Psoas muscle (tissue), 8 donors: Measurements from ENCODE around the gene CDH26. TPM values are rescaled to one million over a fixed set of nuclear protein-coding genes. Genes with fewer than 3 reads are reported as not detected.

Experiments
- ATAC-seq, 4 donors: fragments of 200-7000 bp; cut with Tn5 transposase; one replicate each; pipeline ENCODE4 v1.9.1; 2020; ENCODE audit warnings: moderate library complexity in 3 of 4, mild to moderate bottlenecking in 2 of 4
- DNase-seq, 2 donors: peaks; one replicate each; pipeline ENCODE4 v3.0.0-alpha.2; 2020
- H3K27ac ChIP-seq: fragments of 200-600 bp; one replicate; pipeline ENCODE4 v1.8.0; 2022
- H3K27me3 ChIP-seq, 3 donors: fragments of 200-600 bp in 1 of 3; one replicate each; pipeline versions ENCODE4 v1.6.1 to v1.8.0; 2013 to 2022; ENCODE audit warnings: low read length in 2 of 3, mild to moderate bottlenecking in 2 of 3, moderate library complexity in 1 of 3; ENCODE audit not compliant: insufficient read depth in 3 of 3
- H3K36me3 ChIP-seq, 2 donors: fragments of 200-600 bp in 1 of 2; one replicate each; pipeline versions ENCODE4 v1.6.1 to v1.8.0; 2013 to 2022; ENCODE audit warnings: low read depth in 1 of 2, mild to moderate bottlenecking in 1 of 2, moderate library complexity in 1 of 2; ENCODE audit not compliant: insufficient read depth in 1 of 2
- H3K4me1 ChIP-seq: fragments of 200-600 bp; one replicate; pipeline ENCODE4 v1.8.0; 2022
- H3K4me3 ChIP-seq: fragments of 200-600 bp; one replicate; pipeline ENCODE4 v1.8.0; 2022; ENCODE audit warnings: mild to moderate bottlenecking
- H3K9me3 ChIP-seq: fragments of 200-600 bp; one replicate; pipeline ENCODE4 v1.8.0; 2022
- WGBS, 3 donors: extraction: QIAGEN DNeasy Blood & Tissue Kit; methylation state at CpG; one replicate each; pipeline versions ENCODE4 v1.1.6 to v1.1.7; 2013; 5-methylcytosine and 5-hydroxymethylcytosine counted together
- intact Hi-C, 2 donors: fragments of 100-400 bp; cut with DNase I; formaldehyde crosslinking; loops; one replicate each; pipeline versions ENCODE4 v1.11.0 to v1.14.2; 2022
- long read RNA-seq, 2 donors: library from polyadenylated mRNA; unstranded; transcript quantifications; one replicate each; pipeline ENCODE4 v2.0.0, GENCODE V29; 2021
- polyA plus RNA-seq, 3 donors: library from polyadenylated mRNA; stranded (reverse); fragments of 200-250 nt; gene quantifications; one replicate each; pipeline ENCODE4 v1.2.3, GENCODE V29; 2013
- total RNA-seq, 4 donors: library from RNA; stranded (reverse); fragmentation: NEBNext Ultra II Directional in 2 of 4; extraction: Animal tissue kit (Norgen Biotek cat#: 25700) in 2 of 4; gene quantifications; one replicate each; pipeline versions ENCODE4 v1.2.1 to v1.2.4, GENCODE V29; 2021 to 2023
- TF ChIP-seq, protein P1 (sequence below): fragments of 200-600 bp; IDR thresholded peaks from one replicate; pipeline ENCODE4 v1.8.0; 2022; ENCODE audit warnings: antibody characterized with exemption
- donor health status: healthy with polysubstance abuse.
- donor health status: DM: no; HTN: no; CAD: no; lungs with moderate emphysema.
- donor health status: Bipolar disorder and iron deficiency.
- donor health status: healthy.
- donor health status: DM: yes; HTN: yes; CAD: no.
- donor health status: DM: no; HTN: no; CAD: no.
- donor health status: DM: no; HTN: no; CAD: no.
- donor health status: DM: yes; HTN: yes; CAD: no.

Gene CDH26
- total RNA-seq, result under 1 TPM; 0.22 to 0.77 (median 0.35) TPM
- polyA plus RNA-seq, result under 1 TPM; 0.18 to 0.62 (median 0.32) TPM
- long read RNA-seq, donor 1, result 0 reads
- long read RNA-seq, donor 2, result 0 reads

DNA sequence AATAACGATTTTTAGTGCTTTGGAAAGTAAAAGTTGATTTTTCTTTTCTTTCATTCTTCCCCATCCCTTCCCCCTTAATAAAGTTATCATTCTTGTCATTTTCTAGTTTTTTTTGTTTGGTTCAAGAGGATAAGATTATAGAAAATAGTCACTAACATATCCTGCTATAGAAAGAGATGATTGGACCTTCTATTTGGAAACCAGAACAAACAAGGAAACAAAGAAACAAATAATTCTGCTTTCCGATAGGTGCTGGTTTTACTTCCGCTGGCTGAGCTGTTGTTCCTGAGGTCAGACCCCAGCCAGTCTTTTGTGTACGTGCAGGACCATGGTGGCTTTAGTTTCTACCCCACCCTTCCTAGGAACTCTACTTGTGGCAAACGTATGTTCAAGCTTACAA lies at the start of gene CDH26:
Gene CDH26, plus strand, starts transcription at position 301 of the 400 bp plus-strand sequence. CDS start 304 bp downstream, outside the sequence.
- ATAC-seq, result no peak

DNA sequence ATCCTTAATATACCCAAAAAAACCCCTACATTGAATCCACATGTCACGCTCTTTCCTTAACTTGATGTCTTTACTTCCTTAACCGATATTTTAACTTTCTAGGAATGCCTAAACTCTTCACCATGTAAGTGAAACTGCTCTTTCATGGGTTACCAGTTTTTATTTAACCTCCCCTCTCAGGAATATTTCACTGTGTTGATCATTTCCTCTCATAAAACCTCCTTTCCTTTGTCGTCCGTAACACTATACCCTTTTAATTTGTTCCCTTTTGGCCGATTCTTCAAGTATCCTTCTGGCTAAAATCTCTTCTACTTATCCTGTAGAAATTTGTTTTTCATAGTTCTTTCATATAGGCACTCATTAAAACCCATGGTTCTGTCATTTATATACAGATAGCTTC lies 49.4 kb upstream of the CDH26 start:
- H3K4me3 ChIP-seq, result no peak overlapping the region
- no peak for ATAC-seq
- H3K4me1 ChIP-seq, result no peaks in the 10 kb centered on the region
- no peak overlapping the region for H3K27ac ChIP-seq
- no peaks in the 10 kb centered on the region for H3K9me3 ChIP-seq
- WGBS, 3 donors, result 67 to 75% (median 69%) methylated on average over 5 of the region's 5 CpGs
- H3K27me3 ChIP-seq, result no peaks in the 10 kb centered on the region
- DNase-seq, result no peak
- no peaks in the 10 kb centered on the region for H3K36me3 ChIP-seq
- TF ChIP-seq, protein P1, sequence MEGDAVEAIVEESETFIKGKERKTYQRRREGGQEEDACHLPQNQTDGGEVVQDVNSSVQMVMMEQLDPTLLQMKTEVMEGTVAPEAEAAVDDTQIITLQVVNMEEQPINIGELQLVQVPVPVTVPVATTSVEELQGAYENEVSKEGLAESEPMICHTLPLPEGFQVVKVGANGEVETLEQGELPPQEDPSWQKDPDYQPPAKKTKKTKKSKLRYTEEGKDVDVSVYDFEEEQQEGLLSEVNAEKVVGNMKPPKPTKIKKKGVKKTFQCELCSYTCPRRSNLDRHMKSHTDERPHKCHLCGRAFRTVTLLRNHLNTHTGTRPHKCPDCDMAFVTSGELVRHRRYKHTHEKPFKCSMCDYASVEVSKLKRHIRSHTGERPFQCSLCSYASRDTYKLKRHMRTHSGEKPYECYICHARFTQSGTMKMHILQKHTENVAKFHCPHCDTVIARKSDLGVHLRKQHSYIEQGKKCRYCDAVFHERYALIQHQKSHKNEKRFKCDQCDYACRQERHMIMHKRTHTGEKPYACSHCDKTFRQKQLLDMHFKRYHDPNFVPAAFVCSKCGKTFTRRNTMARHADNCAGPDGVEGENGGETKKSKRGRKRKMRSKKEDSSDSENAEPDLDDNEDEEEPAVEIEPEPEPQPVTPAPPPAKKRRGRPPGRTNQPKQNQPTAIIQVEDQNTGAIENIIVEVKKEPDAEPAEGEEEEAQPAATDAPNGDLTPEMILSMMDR, result no peak
- intact Hi-C loops, result no loop called here

More for the DNA sequence above, at the start of gene CDH26:
- H3K4me3 ChIP-seq, result no peak within 1 kb of the TSS
- no peaks in the 10 kb centered on the region for H3K36me3 ChIP-seq
- no peaks in the 10 kb centered on the region for H3K9me3 ChIP-seq
- WGBS, 3 donors, result 90 to 93% (median 91%) methylated on average over 5 of the region's 5 CpGs
- TF ChIP-seq, protein P1, result no peak
- no peak for DNase-seq
- H3K27ac ChIP-seq, result no peak within 1 kb of the TSS
- no peaks in the 10 kb centered on the region for H3K27me3 ChIP-seq
- intact Hi-C loops, result no loop called here
- H3K4me1 ChIP-seq, result peaks cover 7% of the 10 kb centered on the region

DNA sequence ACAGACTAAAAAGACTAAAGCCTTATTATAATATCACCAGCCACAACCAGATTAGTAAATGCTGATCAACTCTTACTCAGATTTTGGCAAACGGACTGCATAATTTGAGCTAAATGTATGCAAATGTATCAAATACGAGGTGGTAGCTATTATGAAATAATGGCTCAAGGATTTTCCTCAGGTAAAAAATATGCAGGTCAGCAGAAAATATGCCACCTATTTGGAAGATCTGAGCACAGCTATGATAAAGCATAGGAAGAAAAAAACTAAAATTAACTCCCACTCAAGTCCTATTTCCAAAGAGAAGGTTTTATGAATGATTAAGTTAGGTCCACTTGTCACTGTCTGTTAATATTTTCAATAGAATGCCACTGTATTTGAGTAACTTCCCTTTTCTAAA lies 47.2 kb upstream of the CDH26 start:
- intact Hi-C loops, result no loop called here
- WGBS, 3 donors, result 87 to 100% (median 91%) methylated on average over 2 of the region's 2 CpGs
- no peaks in the 10 kb centered on the region for H3K9me3 ChIP-seq
- H3K36me3 ChIP-seq, result no peaks in the 10 kb centered on the region
- no peak overlapping the region for H3K4me3 ChIP-seq
- H3K27ac ChIP-seq, result no peak overlapping the region
- no peaks in the 10 kb centered on the region for H3K4me1 ChIP-seq
- TF ChIP-seq, protein P1, result no peak
- ATAC-seq (no peak), DNase-seq (no peak)
- H3K27me3 ChIP-seq, result no peaks in the 10 kb centered on the region

DNA sequence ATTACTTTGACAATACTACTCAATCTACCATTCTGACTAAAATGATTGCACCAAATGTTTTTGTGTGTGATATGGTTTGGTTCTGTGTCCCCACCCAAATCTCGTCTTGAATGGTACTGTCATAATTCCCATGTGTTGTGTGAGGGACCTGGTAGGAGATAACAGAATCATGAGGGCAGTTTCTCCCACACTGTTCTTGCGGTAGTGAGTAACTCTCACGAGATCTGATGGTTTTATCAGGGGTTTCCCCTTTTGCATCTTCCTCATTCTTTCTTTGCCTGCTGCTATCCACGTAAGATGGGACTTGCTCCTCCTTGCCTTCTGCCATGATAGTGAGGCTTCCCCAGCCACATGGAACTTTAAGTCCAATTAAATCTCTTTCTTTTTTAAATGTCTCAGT lies 45.6 kb upstream of the CDH26 start:
- ATAC-seq, result no peak

More for the DNA sequence above, 45.6 kb upstream of the CDH26 start:
- Histone ChIP-seq H3K4me1 (no peaks in the 10 kb centered on the region), H3K27ac (no peak overlapping the region), H3K36me3 (no peaks in the 10 kb centered on the region), H3K4me3 (no peak overlapping the region), H3K9me3 (no peaks in the 10 kb centered on the region), H3K27me3 (no peaks in the 10 kb centered on the region)
- TF ChIP-seq, protein P1, result no peak
- no peak for DNase-seq
- WGBS, 3 donors, result 81 to 84% (median 82%) methylated on average over 4 of the region's 4 CpGs
- intact Hi-C loops, result no loop called here
